SK-N-SH treated with all-trans-retinoic acid at 6 μM for 48 hours (cell line): ENCODE data around the gene UBE2D4.

Source experiments
- GLIS3 ChIP-seq: fragments of 250-450 bp; sonication (Bioruptor Pico); IDR thresholded peaks from 2 replicates; pipeline ENCODE4 v1.5.0; 2020; ENCODE audit warnings: mild to moderate bottlenecking, moderate library complexity
- ISL1 ChIP-seq: fragments of 250-450 bp; sonication (Bioruptor Pico); IDR thresholded peaks from 2 replicates; pipeline ENCODE4 v2.1.2; 2022; ENCODE audit warnings: mild to moderate bottlenecking, moderate library complexity
- PATZ1 ChIP-seq: fragments of 250-450 bp; sonication (Bioruptor Pico); IDR thresholded peaks from 2 replicates; pipeline ENCODE4 v1.8.0; 2020; ENCODE audit warnings: mild to moderate bottlenecking, moderate library complexity, borderline replicate concordance
- ZC3H10 ChIP-seq: fragments of 250-450 bp; sonication (Bioruptor Pico); IDR thresholded peaks from 2 replicates; pipeline ENCODE4 v1.5.1; 2021; ENCODE audit warnings: mild to moderate bottlenecking, moderate library complexity
- ZFP30 ChIP-seq: fragments of 450-650 bp; formaldehyde crosslinking; IDR thresholded peaks from 2 replicates; pipeline ENCODE4 v1.5.0; 2022; ENCODE audit warnings: mild to moderate bottlenecking, moderate library complexity
- ZNF70 ChIP-seq: fragments of 450-650 bp; formaldehyde crosslinking; IDR thresholded peaks from 2 replicates; pipeline ENCODE4 v1.5.0; 2020; ENCODE audit warnings: mild to moderate bottlenecking, moderate library complexity

- TF ChIP-seq ZC3H10 (CRISPR knock-in tag) (no peak), ZNF70 (no peak), ZFP30 (no peak), ISL1 (CRISPR knock-in tag) (no peak), PATZ1 (no peak), GLIS3 (CRISPR knock-in tag) (no peak)
Observed at GRCh38 chr7:43960933-43961332, 34.7 kb downstream of the UBE2D4 start.
